Measurements from ENCODE around the gene SMIM35. TPM values are rescaled to one million over a fixed set of nuclear protein-coding genes. Genes with fewer than 3 reads are reported as not detected.

The SMIM35 gene
- polyA plus RNA-seq, 1 donor = 0.46 TPM

- no peak overlapping the region for H3K4me3 ChIP-seq (ENCODE audit: low read length)
- H3K27me3 ChIP-seq (ENCODE audit: control insufficient read depth, insufficient read depth, low read length) = no peaks in the 10 kb centered on the region
- peaks cover 10% of the 10 kb centered on the region for H3K36me3 ChIP-seq (ENCODE audit: control insufficient read depth, insufficient read depth, low read length)
- peak overlapping the region; percentile 62 for H3K27ac ChIP-seq (ENCODE audit: low read length)
- H3K9me3 ChIP-seq (ENCODE audit: control insufficient read depth, low read depth, low read length) = no peaks in the 10 kb centered on the region
- WGBS (ENCODE audit: insufficient coverage, low lambda C conversion rate) = no CpG with 5 or more reads among the region's 8 CpGs
- peak in 1 of 2 donors; percentile 51 for DNase-seq
- peaks cover 40% of the 10 kb centered on the region for H3K4me1 ChIP-seq (ENCODE audit: control insufficient read depth, insufficient read depth, low read length)
Measured at GRCh38 chr11:118092907-118093571, 6.3 kb upstream of the SMIM35 start.

- peaks cover 15% of the 10 kb centered on the region for H3K36me3 ChIP-seq (ENCODE audit: control insufficient read depth, insufficient read depth, low read length)
- peak in 1 of 2 donors; percentile 80 for DNase-seq
- no peaks in the 10 kb centered on the region for H3K27me3 ChIP-seq (ENCODE audit: control insufficient read depth, insufficient read depth, low read length)
- peak overlapping the region; percentile 62 for H3K27ac ChIP-seq (ENCODE audit: low read length)
- no peak overlapping the region for H3K4me3 ChIP-seq (ENCODE audit: low read length)
- peaks cover 40% of the 10 kb centered on the region for H3K4me1 ChIP-seq (ENCODE audit: control insufficient read depth, insufficient read depth, low read length)
- no peaks in the 10 kb centered on the region for H3K9me3 ChIP-seq (ENCODE audit: control insufficient read depth, low read depth, low read length)
- no CpG with 5 or more reads among the region's 6 CpGs for WGBS (ENCODE audit: insufficient coverage, low lambda C conversion rate)
Measured at GRCh38 chr11:118091690-118092089, 4.9 kb upstream of the SMIM35 start.

- 100% methylated on average over 1 of the region's 7 CpGs for WGBS (ENCODE audit: insufficient coverage, low lambda C conversion rate)
- peak overlapping the region; percentile 62 for H3K27ac ChIP-seq (ENCODE audit: low read length)
- H3K27me3 ChIP-seq (ENCODE audit: control insufficient read depth, insufficient read depth, low read length) = no peaks in the 10 kb centered on the region
- peaks cover 35% of the 10 kb centered on the region for H3K4me1 ChIP-seq (ENCODE audit: control insufficient read depth, insufficient read depth, low read length)
- H3K4me3 ChIP-seq (ENCODE audit: low read length) = no peak overlapping the region
- DNase-seq = no peak
- peaks cover 25% of the 10 kb centered on the region for H3K36me3 ChIP-seq (ENCODE audit: control insufficient read depth, insufficient read depth, low read length)
- H3K9me3 ChIP-seq (ENCODE audit: control insufficient read depth, low read depth, low read length) = no peaks in the 10 kb centered on the region
Measured at GRCh38 chr11:118090545-118091162, 3.9 kb upstream of the SMIM35 start.

DNA sequence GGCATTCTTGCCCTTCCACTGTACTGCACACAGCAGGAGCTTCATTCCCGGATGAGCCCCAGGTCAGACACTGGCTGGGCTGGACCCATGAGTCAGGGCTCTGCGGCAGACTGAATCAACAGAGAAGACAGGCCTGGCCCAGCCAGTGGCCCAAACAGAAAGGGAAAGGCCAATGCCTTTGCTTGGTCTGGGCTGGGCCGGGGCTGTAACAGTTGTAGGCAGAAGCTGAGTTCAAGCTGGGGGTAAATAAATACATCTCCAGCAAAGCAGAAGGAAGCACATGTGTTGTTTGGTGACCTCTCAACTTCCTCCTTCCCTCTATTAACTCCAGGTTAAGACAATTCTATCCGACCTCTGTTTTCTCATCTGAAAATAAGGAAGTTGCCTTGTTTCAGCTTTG is 1.8 kb upstream of the SMIM35 start:
- Histone ChIP-seq H3K36me3 (ENCODE audit: control insufficient read depth, insufficient read depth, low read length) (peaks cover 21% of the 10 kb centered on the region), H3K4me3 (ENCODE audit: low read length) (no peak overlapping the region), H3K4me1 (ENCODE audit: control insufficient read depth, insufficient read depth, low read length) (peaks cover 47% of the 10 kb centered on the region), H3K9me3 (ENCODE audit: control insufficient read depth, low read depth, low read length) (no peaks in the 10 kb centered on the region), H3K27ac (ENCODE audit: low read length) (no peak overlapping the region), H3K27me3 (ENCODE audit: control insufficient read depth, insufficient read depth, low read length) (no peaks in the 10 kb centered on the region)
- WGBS (ENCODE audit: insufficient coverage, low lambda C conversion rate) = 100% methylated on average over 1 of the region's 4 CpGs
- DNase-seq = no peak

GRCh38 chr11:118087931-118088330 is 1.2 kb upstream of the SMIM35 start:
- peaks cover 21% of the 10 kb centered on the region for H3K36me3 ChIP-seq (ENCODE audit: control insufficient read depth, insufficient read depth, low read length)
- H3K9me3 ChIP-seq (ENCODE audit: control insufficient read depth, low read depth, low read length) = no peaks in the 10 kb centered on the region
- H3K27ac ChIP-seq (ENCODE audit: low read length) = no peak overlapping the region
- no peak overlapping the region for H3K4me3 ChIP-seq (ENCODE audit: low read length)
- 80% methylated on average over 1 of the region's 6 CpGs for WGBS (ENCODE audit: insufficient coverage, low lambda C conversion rate)
- H3K27me3 ChIP-seq (ENCODE audit: control insufficient read depth, insufficient read depth, low read length) = no peaks in the 10 kb centered on the region
- DNase-seq = no peak
- peaks cover 47% of the 10 kb centered on the region for H3K4me1 ChIP-seq (ENCODE audit: control insufficient read depth, insufficient read depth, low read length)

GRCh38 chr11:118084656-118085055 is 2.1 kb downstream of the SMIM35 start:
- Histone ChIP-seq H3K27me3 (ENCODE audit: control insufficient read depth, insufficient read depth, low read length) (no peaks in the 10 kb centered on the region), H3K4me3 (ENCODE audit: low read length) (no peak overlapping the region), H3K36me3 (ENCODE audit: control insufficient read depth, insufficient read depth, low read length) (peaks cover 26% of the 10 kb centered on the region), H3K4me1 (ENCODE audit: control insufficient read depth, insufficient read depth, low read length) (peaks cover 38% of the 10 kb centered on the region), H3K27ac (ENCODE audit: low read length) (peak overlapping the region; percentile 79), H3K9me3 (ENCODE audit: control insufficient read depth, low read depth, low read length) (no peaks in the 10 kb centered on the region)
- no peak for DNase-seq

GRCh38 chr11:118084247-118084646 is 2.5 kb downstream of the SMIM35 start:
- WGBS (ENCODE audit: insufficient coverage, low lambda C conversion rate) = no CpG with 5 or more reads among the region's 4 CpGs
- Histone ChIP-seq H3K4me3 (ENCODE audit: low read length) (no peak overlapping the region), H3K27ac (ENCODE audit: low read length) (peak overlapping the region; percentile 79), H3K9me3 (ENCODE audit: control insufficient read depth, low read depth, low read length) (no peaks in the 10 kb centered on the region), H3K4me1 (ENCODE audit: control insufficient read depth, insufficient read depth, low read length) (peaks cover 42% of the 10 kb centered on the region), H3K27me3 (ENCODE audit: control insufficient read depth, insufficient read depth, low read length) (no peaks in the 10 kb centered on the region), H3K36me3 (ENCODE audit: control insufficient read depth, insufficient read depth, low read length) (peaks cover 26% of the 10 kb centered on the region)
- DNase-seq = peak; percentile 86 to 94

- no CpG with 5 or more reads among the region's 21 CpGs for WGBS (ENCODE audit: insufficient coverage, low lambda C conversion rate)
- H3K9me3 ChIP-seq (ENCODE audit: control insufficient read depth, low read depth, low read length) = no peaks in the 10 kb centered on the region
- H3K27me3 ChIP-seq (ENCODE audit: control insufficient read depth, insufficient read depth, low read length) = no peaks in the 10 kb centered on the region
- peaks cover 53% of the 10 kb centered on the region for H3K4me1 ChIP-seq (ENCODE audit: control insufficient read depth, insufficient read depth, low read length)
- no peak overlapping the region for H3K4me3 ChIP-seq (ENCODE audit: low read length)
- peaks cover 23% of the 10 kb centered on the region for H3K36me3 ChIP-seq (ENCODE audit: control insufficient read depth, insufficient read depth, low read length)
- peak; percentile 55 to 80 for DNase-seq
- peak overlapping the region; percentile 79 for H3K27ac ChIP-seq (ENCODE audit: low read length)
Measured at GRCh38 chr11:118082880-118083552, 3.7 kb downstream of the SMIM35 start.

GRCh38 chr11:118081241-118081958 is 5.4 kb downstream of the SMIM35 start:
- no peaks in the 10 kb centered on the region for H3K27me3 ChIP-seq (ENCODE audit: control insufficient read depth, insufficient read depth, low read length)
- H3K9me3 ChIP-seq (ENCODE audit: control insufficient read depth, low read depth, low read length) = peaks cover 1% of the 10 kb centered on the region
- no CpG with 5 or more reads among the region's 18 CpGs for WGBS (ENCODE audit: insufficient coverage, low lambda C conversion rate)

GRCh38 chr11:118080296-118080695 is 6.5 kb downstream of the SMIM35 start:
- no peak overlapping the region for H3K27ac ChIP-seq (ENCODE audit: low read length)
- DNase-seq = no peak
- no peak overlapping the region for H3K4me3 ChIP-seq (ENCODE audit: low read length)
- peaks cover 64% of the 10 kb centered on the region for H3K4me1 ChIP-seq (ENCODE audit: control insufficient read depth, insufficient read depth, low read length)
- no peaks in the 10 kb centered on the region for H3K27me3 ChIP-seq (ENCODE audit: control insufficient read depth, insufficient read depth, low read length)
- H3K36me3 ChIP-seq (ENCODE audit: control insufficient read depth, insufficient read depth, low read length) = peaks cover 5% of the 10 kb centered on the region
- WGBS (ENCODE audit: insufficient coverage, low lambda C conversion rate) = no CpG with 5 or more reads among the region's 5 CpGs
- H3K9me3 ChIP-seq (ENCODE audit: control insufficient read depth, low read depth, low read length) = peaks cover 8% of the 10 kb centered on the region

More at GRCh38 chr11:118081241-118081958, 5.4 kb downstream of the SMIM35 start:
- H3K36me3 ChIP-seq (ENCODE audit: control insufficient read depth, insufficient read depth, low read length) = peaks cover 16% of the 10 kb centered on the region
- DNase-seq = no peak
- no peak overlapping the region for H3K27ac ChIP-seq (ENCODE audit: low read length)
- no peak overlapping the region for H3K4me3 ChIP-seq (ENCODE audit: low read length)
- peaks cover 62% of the 10 kb centered on the region for H3K4me1 ChIP-seq (ENCODE audit: control insufficient read depth, insufficient read depth, low read length)

Measured in large intestine (tissue), 3 donors.